Inferior parietal cortex (tissue), 1 donor: Measurements from ENCODE around the gene CD82.

Experiments
- DNase-seq: peaks from one replicate; pipeline ENCODE4 v3.0.0-alpha.2; 2016; ENCODE audit errors: extremely low spot score

Gene CD82

GRCh38 chr11:44601471-44602370 is 36.3 kb downstream of the CD82 start:
- no peak for DNase-seq

- DNase-seq: no peak
These were observed 37.4 kb downstream of the CD82 start for GRCh38 chr11:44602891-44603310.

GRCh38 chr11:44604171-44604581 is 38.7 kb downstream of the CD82 start:
- DNase-seq: no peak

- DNase-seq: no peak
These were observed 39.7 kb downstream of the CD82 start for GRCh38 chr11:44605068-44605708.

GRCh38 chr11:44605965-44606364 is 40.5 kb downstream of the CD82 start:
- DNase-seq: no peak

DNA sequence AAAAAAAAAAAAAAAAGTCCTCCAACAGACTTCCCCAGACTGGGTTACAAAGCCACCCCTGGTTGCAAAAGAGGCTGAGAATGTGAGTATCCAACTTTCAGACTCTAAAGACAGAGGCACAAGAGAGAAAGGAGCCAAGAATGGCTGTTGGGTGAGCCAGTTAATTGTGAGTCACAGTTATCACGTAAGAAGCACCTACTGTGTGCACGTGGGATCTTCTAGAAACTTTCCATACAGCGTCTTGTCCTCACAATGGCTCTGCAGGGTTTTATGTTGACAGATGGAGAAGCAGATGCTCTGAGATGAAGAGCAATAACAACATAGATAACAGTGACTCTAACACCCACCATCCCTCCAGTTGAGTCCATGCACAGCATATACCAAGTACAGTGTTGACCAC is 41.0 kb downstream of the CD82 start:
- no peak for DNase-seq

DNA sequence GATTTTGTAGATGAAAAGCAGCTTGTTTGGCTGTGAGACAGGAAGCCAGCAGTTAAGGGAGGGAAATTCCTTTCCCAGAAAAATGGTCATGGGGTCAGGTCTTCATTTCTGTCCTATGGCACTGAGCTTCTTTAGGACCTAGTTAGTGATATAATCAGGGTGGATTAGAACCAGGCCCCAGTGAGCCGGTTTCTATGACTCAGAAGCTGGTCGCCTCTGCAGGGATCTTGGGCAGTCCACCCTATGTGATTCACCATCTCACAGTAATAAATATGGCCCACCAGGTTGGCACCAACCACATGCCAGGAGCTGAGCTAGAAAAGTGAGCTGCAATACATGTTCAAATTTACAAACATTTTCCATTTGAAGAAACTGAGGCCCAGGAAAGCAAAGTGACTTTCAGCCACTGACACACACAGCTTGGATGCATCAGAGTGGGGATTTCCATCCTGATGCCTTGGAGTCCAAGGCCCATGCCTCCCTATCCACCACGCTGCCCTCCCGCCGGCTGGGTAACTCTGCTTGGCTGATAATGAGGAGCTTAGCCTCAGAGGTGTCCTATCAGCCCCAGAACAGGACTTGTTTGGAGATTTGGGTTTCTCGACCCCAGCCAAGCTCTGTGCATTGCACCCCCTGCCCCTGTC is 42.0 kb downstream of the CD82 start:
- no peak for DNase-seq

DNA sequence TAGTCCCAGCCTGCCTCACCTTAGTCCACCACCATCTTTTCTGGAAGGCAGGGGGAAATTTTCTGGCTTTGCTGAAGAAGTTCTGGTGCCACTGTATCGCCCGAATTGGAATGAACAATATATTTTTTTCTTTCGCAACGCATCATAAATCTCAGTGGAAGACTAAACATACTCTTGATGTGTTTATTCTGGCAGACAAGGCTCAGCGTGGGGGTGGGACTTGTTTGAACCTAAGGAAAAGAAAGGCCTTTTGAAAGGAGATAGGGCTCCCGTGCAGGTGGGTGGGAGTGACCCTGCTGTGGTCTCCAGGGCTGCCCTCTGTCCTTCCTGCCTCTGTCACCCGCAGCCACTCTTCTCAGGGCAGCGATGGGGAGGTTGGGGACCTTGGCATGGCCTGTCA is 42.5 kb downstream of the CD82 start:
- DNase-seq: no peak

DNA sequence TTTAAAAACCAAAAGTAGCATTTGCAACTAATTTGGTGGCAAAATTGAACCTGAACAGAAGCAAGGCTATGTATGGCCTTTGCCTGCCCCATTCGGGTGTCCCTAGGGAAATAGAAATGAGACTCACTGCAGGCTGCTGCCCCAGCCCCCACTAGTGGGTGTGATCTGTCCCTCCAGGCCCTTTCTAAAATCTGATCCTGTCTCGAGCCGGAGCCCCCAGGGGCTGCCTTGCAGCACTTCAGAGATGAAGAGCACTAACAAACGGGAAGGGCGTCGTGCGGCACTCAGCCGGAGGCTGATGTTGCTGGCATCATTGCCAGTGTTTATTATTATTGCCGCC is 43.2 kb downstream of the CD82 start:
- DNase-seq: no peak

- no peak for DNase-seq
These were observed 43.7 kb downstream of the CD82 start for GRCh38 chr11:44608991-44609782.

GRCh38 chr11:44609783-44610155 is 44.3 kb downstream of the CD82 start:
- DNase-seq: no peak

DNA sequence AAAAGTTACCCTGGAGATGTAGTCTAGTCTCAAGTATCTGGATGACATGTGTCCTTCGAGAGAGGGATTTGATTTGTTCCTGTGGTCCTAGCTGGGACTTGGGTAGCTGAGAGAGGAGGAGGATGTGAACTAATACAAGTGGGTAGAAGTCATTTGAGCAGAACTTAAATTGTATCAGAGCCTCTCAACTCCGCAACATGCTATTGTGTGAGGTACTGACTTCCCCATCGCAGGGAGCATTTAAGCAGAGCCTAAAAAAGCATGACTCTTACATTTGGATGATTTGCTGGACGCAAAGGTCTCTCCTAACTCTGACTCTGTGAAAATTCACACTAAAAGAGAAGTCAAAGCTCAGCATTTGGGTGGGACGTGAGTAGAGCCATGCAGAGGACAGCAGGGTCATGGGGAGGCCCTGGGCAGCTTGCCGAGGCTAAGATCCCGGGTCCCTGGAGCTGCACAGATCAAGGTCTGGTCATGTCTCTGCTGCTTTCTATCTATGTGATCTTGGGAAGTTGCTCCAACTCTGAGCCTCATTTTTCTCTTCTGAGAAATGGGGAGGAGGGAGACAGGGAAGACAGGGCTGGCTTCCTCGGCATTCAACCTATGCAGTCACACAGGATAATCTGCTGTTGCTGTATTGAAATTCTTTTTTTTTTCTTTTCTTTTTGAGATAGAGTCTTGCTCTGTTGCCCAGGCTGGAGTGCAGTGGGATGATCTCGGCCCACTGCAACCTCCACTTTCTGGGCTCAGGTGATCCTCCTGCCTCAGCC is 44.9 kb downstream of the CD82 start:
- DNase-seq: no peak

DNA sequence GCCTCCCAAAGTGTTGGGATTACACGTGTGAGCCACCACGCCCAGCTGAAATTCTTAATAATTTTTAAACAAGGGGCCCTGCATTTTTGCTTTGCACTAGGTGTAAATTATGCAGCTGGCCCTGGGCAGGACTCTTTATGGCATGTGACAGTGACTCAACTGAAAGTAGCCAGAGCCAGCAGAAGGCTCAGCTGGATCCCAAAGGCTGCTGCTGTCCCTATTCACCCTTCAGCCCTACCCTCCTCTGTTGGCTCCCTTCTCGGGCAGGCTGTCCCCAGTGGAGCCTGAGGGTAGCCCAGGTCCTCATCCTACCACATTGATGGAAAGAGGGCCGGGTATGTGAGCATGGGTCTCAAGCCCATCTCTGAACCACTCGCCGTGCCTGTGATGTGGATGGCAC is 45.6 kb downstream of the CD82 start:
- DNase-seq: no peak

DNA sequence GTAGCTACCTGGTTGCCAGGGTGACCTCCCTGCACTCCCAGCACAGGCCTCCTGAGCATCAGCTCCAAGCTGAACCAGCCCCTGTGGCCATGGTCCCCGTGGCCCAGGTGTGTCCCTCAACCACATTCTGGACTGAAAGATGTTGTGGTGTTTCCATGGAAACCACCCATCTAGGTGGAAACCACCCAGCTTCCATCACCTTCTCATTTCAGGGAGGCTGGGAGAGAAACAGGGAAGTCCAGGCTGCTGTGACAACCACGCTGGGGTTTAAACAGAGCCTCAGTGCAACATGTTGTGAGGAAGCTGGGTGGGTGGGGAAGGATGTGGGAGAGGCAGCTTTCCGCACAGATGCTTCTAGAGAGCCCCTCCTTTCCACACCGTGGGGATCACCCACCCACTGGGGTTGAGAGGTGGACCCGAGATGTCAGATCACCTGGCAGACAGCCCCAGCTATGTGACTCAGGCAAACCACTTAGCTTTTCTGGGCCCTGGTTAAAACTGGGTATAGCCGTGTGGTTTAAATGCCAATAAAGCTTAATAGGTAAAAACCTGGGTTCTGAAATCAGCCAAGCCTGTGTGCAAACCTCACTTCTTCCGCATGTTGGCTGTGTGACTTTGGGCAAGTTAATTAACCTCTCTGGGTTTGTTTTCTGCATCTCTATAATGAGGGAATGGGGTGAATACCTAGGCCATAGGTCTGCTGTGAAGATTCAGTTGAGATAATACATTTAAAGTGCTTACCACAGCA is 46.4 kb downstream of the CD82 start:
- no peak for DNase-seq

- DNase-seq: no peak
These were observed 47.7 kb downstream of the CD82 start for GRCh38 chr11:44613153-44613552.

- no peak for DNase-seq
These were observed 48.9 kb downstream of the CD82 start for GRCh38 chr11:44614281-44614775.

GRCh38 chr11:44615041-44615755 is 49.7 kb downstream of the CD82 start:
- DNase-seq: no peak

DNA sequence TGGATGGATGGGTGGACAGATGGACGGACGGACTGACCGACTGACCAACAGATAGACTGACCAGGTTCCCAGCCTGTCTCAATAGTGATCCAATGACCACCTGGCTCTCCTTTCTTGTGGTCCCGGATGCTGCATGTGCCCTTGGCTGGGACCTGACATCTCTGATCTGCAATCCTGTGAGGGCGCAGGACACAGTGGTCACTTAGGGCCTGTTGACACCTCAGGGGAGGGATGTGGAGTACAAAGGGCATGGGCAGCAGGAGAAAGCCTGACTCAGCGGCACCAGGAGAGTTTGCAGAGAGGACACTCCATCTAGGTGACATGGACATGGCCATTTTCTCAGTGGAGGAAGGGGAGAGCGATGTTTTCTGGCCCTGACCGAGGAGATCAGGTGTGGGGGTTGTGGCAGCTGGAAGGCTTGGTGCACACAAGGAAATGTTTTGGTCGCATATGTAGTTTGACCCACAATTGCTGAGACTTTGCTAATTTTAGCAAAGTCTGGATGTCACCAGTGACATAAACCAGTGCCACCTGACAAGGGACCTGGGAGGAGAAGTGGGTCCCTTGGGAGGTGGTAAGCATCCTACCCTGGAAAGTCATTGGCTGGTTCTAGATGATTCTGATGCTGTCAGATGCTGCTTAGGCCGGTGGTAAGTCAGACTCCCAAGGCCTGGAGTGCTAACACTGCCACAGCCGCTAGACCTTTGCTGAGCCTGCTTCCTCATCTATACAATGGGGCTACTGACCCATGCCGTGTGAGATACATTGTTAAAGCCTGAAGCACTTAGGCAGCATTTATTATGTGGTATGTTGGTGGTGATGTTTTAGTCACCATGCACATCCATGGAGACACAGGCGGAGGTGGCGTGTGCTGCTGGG is 50.7 kb downstream of the CD82 start:
- no peak for DNase-seq
